SK-N-MC (cell line): Measurements from ENCODE around the gene DSC2.

Source experiments
- EZH2 ChIP-seq: fragments of 200-600 bp; sonication (generic); IDR thresholded peaks from one replicate; pipeline ENCODE4 v1.6.1; 2017; ENCODE audit warnings: antibody characterized with exemption
- FOXP2 ChIP-seq: optimal IDR thresholded peaks from 2 replicates; pipeline ENCODE3; 2011; ENCODE audit warnings: mild to moderate bottlenecking, moderate library complexity; ENCODE audit not compliant: insufficient read depth; ENCODE audit errors: extremely low read length, control extremely low read depth
- POLR2AphosphoS5 ChIP-seq: IDR thresholded peaks from 2 replicates; pipeline ENCODE4 v1.6.1; 2012; ENCODE audit warnings: mild to moderate bottlenecking, low read depth, low read length, borderline replicate concordance

- no peak for TF ChIP-seq POLR2AphosphoS5
- TF ChIP-seq EZH2, result no peak
- no peak for TF ChIP-seq FOXP2
These were observed 3.3 kb downstream of the DSC2 start for GRCh38 chr18:31098878-31099277.
